ENCODE measurements around the gene ZNF317. TPM values are rescaled to one million over a fixed set of nuclear protein-coding genes. Genes with fewer than 3 reads are reported as not detected.

ZNF317 gene
- total RNA-seq, 2 donors from 2014 or later = 36.7 to 40.1 TPM

- Histone ChIP-seq H3K36me3 (ENCODE audit: control insufficient read depth, insufficient read depth, low read length) (peaks cover 28% of the 10 kb centered on the region), H3K4me3 (ENCODE audit: low read length) (no peak overlapping the region), H3K4me1 (ENCODE audit: control insufficient read depth, insufficient read depth, low read length) (no peaks in the 10 kb centered on the region), H3K27me3 (ENCODE audit: control insufficient read depth, insufficient read depth, low read length, poor library complexity, severe bottlenecking) (no peaks in the 10 kb centered on the region), H3K27ac (ENCODE audit: low read depth, low read length) (no peak overlapping the region), H3K9ac (ENCODE audit: extremely low read depth, low read length, poor library complexity, severe bottlenecking) (no peak overlapping the region), H3K9me3 (ENCODE audit: control insufficient read depth, low read length) (peaks cover 32% of the 10 kb centered on the region)
- peaks cover 16% of the 10 kb centered on the region for H3K9me3 Mint-ChIP-seq
- no peak for DNase-seq
- peaks cover 39% of the 10 kb centered on the region for H3K36me3 Mint-ChIP-seq (ENCODE audit: low read depth)
- H3K27me3 Mint-ChIP-seq (ENCODE audit: insufficient read depth) = no peaks in the 10 kb centered on the region
- no peak overlapping the region for H3K27ac Mint-ChIP-seq
- no peak overlapping the region for H3K4me3 Mint-ChIP-seq
- no peak for TF ChIP-seq CTCF (conservative IDR thresholded peaks at IDR 0.05)
- H3K4me1 Mint-ChIP-seq = no peaks in the 10 kb centered on the region
- 90 to 100% methylated on average over 2 to 4 of the region's 4 CpGs for WGBS, 2 experiments (ENCODE audit: insufficient coverage in 1 of 2, insufficient read length in 1 of 2)
Observed at GRCh38 chr19:9166846-9167245, 26.6 kb downstream of the ZNF317 start.

GRCh38 chr19:9171393-9171991, 31.3 kb downstream of the ZNF317 start:
- no peaks in the 10 kb centered on the region for H3K27me3 ChIP-seq (ENCODE audit: control insufficient read depth, insufficient read depth, low read length, poor library complexity, severe bottlenecking)
- peaks cover 21% of the 10 kb centered on the region for H3K9me3 Mint-ChIP-seq

GRCh38 chr19:9175326-9175725, 35.1 kb downstream of the ZNF317 start:
- Mint-ChIP-seq H3K27ac (no peak overlapping the region), H3K27me3 (ENCODE audit: insufficient read depth) (no peaks in the 10 kb centered on the region), H3K9me3 (peaks cover 24% of the 10 kb centered on the region), H3K4me1 (no peaks in the 10 kb centered on the region), H3K36me3 (ENCODE audit: low read depth) (peaks cover 12% of the 10 kb centered on the region), H3K4me3 (no peak overlapping the region)
- no peak for DNase-seq
- 77 to 95% methylated on average over 4 to 5 of the region's 5 CpGs for WGBS, 2 experiments (ENCODE audit: insufficient coverage in 1 of 2, insufficient read length in 1 of 2)
- TF ChIP-seq CTCF (conservative IDR thresholded peaks at IDR 0.05) = no peak
- Histone ChIP-seq H3K9me3 (ENCODE audit: control insufficient read depth, low read length) (peaks cover 22% of the 10 kb centered on the region), H3K27ac (ENCODE audit: low read depth, low read length) (no peak overlapping the region), H3K36me3 (ENCODE audit: control insufficient read depth, insufficient read depth, low read length) (no peaks in the 10 kb centered on the region), H3K27me3 (ENCODE audit: control insufficient read depth, insufficient read depth, low read length, poor library complexity, severe bottlenecking) (no peaks in the 10 kb centered on the region), H3K9ac (ENCODE audit: extremely low read depth, low read length, poor library complexity, severe bottlenecking) (no peak overlapping the region), H3K4me1 (ENCODE audit: control insufficient read depth, insufficient read depth, low read length) (no peaks in the 10 kb centered on the region), H3K4me3 (ENCODE audit: low read length) (no peak overlapping the region)

More at GRCh38 chr19:9171393-9171991, 31.3 kb downstream of the ZNF317 start:
- no peaks in the 10 kb centered on the region for H3K4me1 Mint-ChIP-seq
- peaks cover 14% of the 10 kb centered on the region for H3K36me3 Mint-ChIP-seq (ENCODE audit: low read depth)
- H3K9ac ChIP-seq (ENCODE audit: extremely low read depth, low read length, poor library complexity, severe bottlenecking) = no peak overlapping the region
- H3K4me1 ChIP-seq (ENCODE audit: control insufficient read depth, insufficient read depth, low read length) = no peaks in the 10 kb centered on the region
- no peak overlapping the region for H3K27ac ChIP-seq (ENCODE audit: low read depth, low read length)
- no peak for TF ChIP-seq CTCF (conservative IDR thresholded peaks at IDR 0.05)
- H3K27me3 Mint-ChIP-seq (ENCODE audit: insufficient read depth) = no peaks in the 10 kb centered on the region
- DNase-seq = no peak
- no peak overlapping the region for H3K4me3 Mint-ChIP-seq
- 90 to 97% methylated on average over 4 to 6 of the region's 6 CpGs for WGBS, 2 experiments (ENCODE audit: insufficient coverage in 1 of 2, insufficient read length in 1 of 2)
- H3K36me3 ChIP-seq (ENCODE audit: control insufficient read depth, insufficient read depth, low read length) = no peaks in the 10 kb centered on the region
- H3K9me3 ChIP-seq (ENCODE audit: control insufficient read depth, low read length) = peaks cover 10% of the 10 kb centered on the region
- H3K4me3 ChIP-seq (ENCODE audit: low read length) = no peak overlapping the region
- H3K27ac Mint-ChIP-seq = no peak overlapping the region
